Brain microvascular endothelial cell (primary cell): ENCODE measurements around the gene ALPK1.
"Not testable (repeated sequence)": the region's sequence is repeated elsewhere in the genome, so short reads cannot be mapped to it uniquely, and the experiment has no call there.

Source experiments
- DNase-seq: peaks from one replicate; pipeline ENCODE4 v3.0.0-alpha.2; 2020
- H3K27ac ChIP-seq: fragments of 250-450 bp; sonication (Bioruptor Pico); 2 replicates; pipeline ENCODE4 v1.5.1; 2020; ENCODE audit warnings: mild to moderate bottlenecking, moderate library complexity
- H3K27me3 ChIP-seq: fragments of 250-450 bp; sonication (Bioruptor Pico); replicated peaks from 2 replicates; pipeline ENCODE4 v1.5.1; 2020; ENCODE audit warnings: mild to moderate bottlenecking
- H3K36me3 ChIP-seq: fragments of 250-450 bp; sonication (Bioruptor Pico); replicated peaks from 2 replicates; pipeline ENCODE4 v1.5.1; 2020; ENCODE audit warnings: mild to moderate bottlenecking
- H3K4me3 ChIP-seq: 2 replicates; pipeline ENCODE4 v1.5.1; 2011; ENCODE audit warnings: low read depth, mild to moderate bottlenecking, control low read depth, low read length, moderate library complexity
- in situ Hi-C: cut with HindIII; loops from 2 replicates; pipeline ENCODE4 v1.10.0; 2017; ENCODE audit warnings: low sequenced_read_pairs, low pct_ligation_motif_present
- TF ChIP-seq, protein P1 (sequence below): IDR thresholded peaks from 2 replicates; pipeline ENCODE4 v1.5.1; 2011; ENCODE audit warnings: low read depth, mild to moderate bottlenecking, moderate library complexity, low read length, control low read depth, inconsistent platforms; ENCODE audit errors: missing control alignments

ALPK1 gene

GRCh38 chr4:112451831-112452230, 154.7 kb downstream of the ALPK1 start:
- in situ Hi-C loops, result no loop called here
- no peaks in the 10 kb centered on the region for H3K27me3 ChIP-seq
- H3K36me3 ChIP-seq, result no peaks in the 10 kb centered on the region
- no peak overlapping the region for H3K27ac ChIP-seq
- TF ChIP-seq, protein P1, sequence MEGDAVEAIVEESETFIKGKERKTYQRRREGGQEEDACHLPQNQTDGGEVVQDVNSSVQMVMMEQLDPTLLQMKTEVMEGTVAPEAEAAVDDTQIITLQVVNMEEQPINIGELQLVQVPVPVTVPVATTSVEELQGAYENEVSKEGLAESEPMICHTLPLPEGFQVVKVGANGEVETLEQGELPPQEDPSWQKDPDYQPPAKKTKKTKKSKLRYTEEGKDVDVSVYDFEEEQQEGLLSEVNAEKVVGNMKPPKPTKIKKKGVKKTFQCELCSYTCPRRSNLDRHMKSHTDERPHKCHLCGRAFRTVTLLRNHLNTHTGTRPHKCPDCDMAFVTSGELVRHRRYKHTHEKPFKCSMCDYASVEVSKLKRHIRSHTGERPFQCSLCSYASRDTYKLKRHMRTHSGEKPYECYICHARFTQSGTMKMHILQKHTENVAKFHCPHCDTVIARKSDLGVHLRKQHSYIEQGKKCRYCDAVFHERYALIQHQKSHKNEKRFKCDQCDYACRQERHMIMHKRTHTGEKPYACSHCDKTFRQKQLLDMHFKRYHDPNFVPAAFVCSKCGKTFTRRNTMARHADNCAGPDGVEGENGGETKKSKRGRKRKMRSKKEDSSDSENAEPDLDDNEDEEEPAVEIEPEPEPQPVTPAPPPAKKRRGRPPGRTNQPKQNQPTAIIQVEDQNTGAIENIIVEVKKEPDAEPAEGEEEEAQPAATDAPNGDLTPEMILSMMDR, result no peak
- H3K4me3 ChIP-seq, result no peak overlapping the region
- no peak for DNase-seq

DNA sequence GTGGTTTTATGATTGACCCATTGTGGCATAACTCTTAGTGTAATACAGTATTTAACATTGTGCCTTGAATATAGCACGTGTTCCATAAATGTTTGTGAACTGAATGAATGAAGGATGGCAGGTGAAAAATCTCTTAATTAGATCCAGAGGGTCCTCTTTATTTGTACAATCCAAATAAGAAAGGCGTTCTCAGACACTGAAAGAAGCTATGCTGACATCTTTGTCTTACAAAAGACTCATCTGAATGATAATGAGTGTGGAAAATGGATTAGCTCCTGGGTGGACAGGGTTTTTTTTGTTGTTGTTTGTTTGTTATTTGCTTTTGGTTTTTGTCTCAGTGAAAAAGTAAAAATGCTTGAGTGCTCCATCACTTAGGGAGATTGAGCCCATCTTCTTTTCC, 156.2 kb downstream of the ALPK1 start:
- in situ Hi-C loops, result no loop called here

DNA sequence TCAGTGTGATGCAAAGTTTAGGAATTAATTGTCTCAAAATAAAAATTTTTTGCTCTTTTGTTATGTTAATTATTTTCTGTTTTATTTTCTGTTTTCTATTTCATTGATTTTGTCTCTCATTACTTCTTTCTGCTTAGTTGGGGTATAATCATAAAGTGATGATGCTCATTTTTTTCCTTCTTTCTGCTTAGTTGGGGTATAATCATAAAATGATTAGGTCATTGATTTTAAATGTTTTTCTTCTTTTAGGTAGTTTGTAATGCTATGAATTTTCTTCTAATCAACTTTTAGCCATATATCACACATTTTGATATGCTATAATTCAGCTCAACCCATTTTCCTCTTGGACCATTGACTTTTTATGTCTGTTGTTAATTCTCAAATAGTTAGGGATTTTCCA, 175.1 kb downstream of the ALPK1 start:
- in situ Hi-C loops, result no loop called here
- DNase-seq, result no peak
- Histone ChIP-seq H3K27me3 (no peaks in the 10 kb centered on the region), H3K4me3 (no peak overlapping the region), H3K36me3 (no peaks in the 10 kb centered on the region), H3K27ac (no peak overlapping the region)
- TF ChIP-seq, protein P1, result no peak

More for the DNA sequence above, 156.2 kb downstream of the ALPK1 start:
- Histone ChIP-seq H3K36me3 (no peaks in the 10 kb centered on the region), H3K4me3 (no peak overlapping the region), H3K27ac (no peak overlapping the region), H3K27me3 (no peaks in the 10 kb centered on the region)
- DNase-seq, result no peak
- TF ChIP-seq, protein P1, result no peak

- Histone ChIP-seq H3K4me3 (no peak overlapping the region), H3K27ac (no peak overlapping the region), H3K36me3 (no peaks in the 10 kb centered on the region), H3K27me3 (no peaks in the 10 kb centered on the region)
- TF ChIP-seq, protein P1, result no peak
- in situ Hi-C loops, result no loop called here
- no peak for DNase-seq
These were observed 176.8 kb downstream of the ALPK1 start for GRCh38 chr4:112473985-112474384.

DNA sequence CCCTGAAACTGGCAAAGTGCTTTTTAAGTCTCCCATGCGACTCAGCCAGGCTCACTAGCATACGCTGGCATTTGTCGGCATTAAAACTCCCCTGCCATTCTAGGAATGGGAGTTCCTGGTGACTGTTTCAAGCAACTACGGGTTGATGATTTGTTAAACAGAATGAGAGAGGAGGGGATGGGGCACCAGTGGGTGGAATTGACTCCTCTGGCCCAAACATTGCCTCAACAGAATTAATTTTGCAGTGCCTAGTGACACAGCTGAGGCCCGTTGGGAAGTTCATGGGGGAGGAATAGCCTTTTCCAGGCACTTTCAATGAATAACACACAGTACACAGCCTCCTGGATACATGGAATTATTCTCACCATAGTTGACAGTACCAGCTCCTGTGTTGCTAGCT, 188.8 kb downstream of the ALPK1 start:
- TF ChIP-seq, protein P1, result no peak
- in situ Hi-C loops, result no loop called here
- Histone ChIP-seq H3K4me3 (no peak overlapping the region), H3K36me3 (no peaks in the 10 kb centered on the region), H3K27ac (no peak overlapping the region), H3K27me3 (no peaks in the 10 kb centered on the region)
- DNase-seq, result no peak

GRCh38 chr4:112490808-112491207, 193.6 kb downstream of the ALPK1 start:
- DNase-seq, H3K36me3 ChIP-seq, in situ Hi-C loops, H3K4me3 ChIP-seq, H3K27me3 ChIP-seq, H3K27ac ChIP-seq: not testable (repeated sequence)
